AG04450 (cell line): Measurements from ENCODE around the gene JHY. TPM values are rescaled to one million over a fixed set of nuclear protein-coding genes. Genes with fewer than 3 reads are reported as not detected.
A peak's percentile ranks its signal among the peaks of the same experiment; 100 is the strongest.

ENCODE experiments used
- CTCF ChIA-PET: fragments of 300-600, 350-600 bp; formaldehyde crosslinking; extraction: SDS; loops from one replicate; lab custom pipeline; 2022; ENCODE audit warnings: antibody characterized with exemption, inconsistent platforms; lab: Charles Lee
- POLR2A ChIA-PET: fragments of 350-600 bp; formaldehyde crosslinking; extraction: SDS; loops from one replicate; lab custom pipeline; 2021; ENCODE audit warnings: antibody characterized with exemption, inconsistent platforms; lab: Yijun Ruan, JAX
- DNase-seq: peaks from one replicate; pipeline ENCODE4 v3.0.0-alpha.2; 2011; ENCODE audit warnings: low read depth, low spot score
- H3K27ac ChIP-seq: one replicate; pipeline ENCODE4 v1.5.1; 2012; ENCODE audit warnings: low read depth, low read length, control low read depth
- H3K27me3 ChIP-seq: one replicate; pipeline ENCODE4 v1.6.0; 2012; ENCODE audit warnings: low read length; ENCODE audit not compliant: control insufficient read depth, insufficient read depth
- H3K4me3 ChIP-seq: 2 replicates; pipeline ENCODE4 v1.5.1; 2011; ENCODE audit warnings: mild to moderate bottlenecking, low read depth, low read length, control low read depth
- H3K9me3 ChIP-seq: 2 replicates; pipeline ENCODE4 v1.5.1; 2012; ENCODE audit warnings: low read length; ENCODE audit not compliant: control insufficient read depth, insufficient read depth
- polyA plus RNA-seq: library from polyadenylated mRNA; depleted of rRNA; stranded (reverse); fragments of >200 nt; gene quantifications from 2 replicates; pipeline ENCODE4 v1.2.3, GENCODE V29; 2011
- TF ChIP-seq, protein P1 (sequence below): IDR thresholded peaks from 2 replicates; pipeline ENCODE4 v1.5.1; 2011; ENCODE audit warnings: low read depth, low read length, control low read depth, inconsistent platforms

JHY gene
- polyA plus RNA-seq, 1 experiment: 1.4 TPM

DNA sequence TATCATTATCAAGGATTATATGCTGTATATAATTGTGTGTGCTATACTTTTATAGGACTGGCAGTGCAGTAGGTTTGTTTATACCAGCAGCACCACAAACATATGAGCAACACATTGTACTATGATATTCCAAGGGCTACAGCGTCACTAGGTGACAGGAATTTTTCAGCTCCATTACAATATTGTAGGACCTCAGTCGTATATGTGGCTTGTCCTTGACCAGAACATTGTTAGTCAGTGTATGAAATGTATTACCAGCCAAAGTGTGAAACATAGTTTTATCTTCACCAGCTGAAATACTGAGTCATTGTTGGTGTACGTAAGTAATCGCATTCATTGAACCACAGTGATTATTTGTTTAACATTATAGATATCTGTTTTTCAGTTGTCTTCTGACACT is 20.4 kb downstream of the JHY start:
- H3K9me3 ChIP-seq: no peaks in the 10 kb centered on the region
- POLR2A ChIA-PET: no interaction called here
- H3K27ac ChIP-seq: no peak overlapping the region
- H3K27me3 ChIP-seq: no peaks in the 10 kb centered on the region
- CTCF ChIA-PET: interaction anchor here (2.2 kb wide), 1 partner anchor 120 kb away, joined by 14 read pairs; no protein-coding TSS in a partner anchor
- TF ChIP-seq, protein P1, sequence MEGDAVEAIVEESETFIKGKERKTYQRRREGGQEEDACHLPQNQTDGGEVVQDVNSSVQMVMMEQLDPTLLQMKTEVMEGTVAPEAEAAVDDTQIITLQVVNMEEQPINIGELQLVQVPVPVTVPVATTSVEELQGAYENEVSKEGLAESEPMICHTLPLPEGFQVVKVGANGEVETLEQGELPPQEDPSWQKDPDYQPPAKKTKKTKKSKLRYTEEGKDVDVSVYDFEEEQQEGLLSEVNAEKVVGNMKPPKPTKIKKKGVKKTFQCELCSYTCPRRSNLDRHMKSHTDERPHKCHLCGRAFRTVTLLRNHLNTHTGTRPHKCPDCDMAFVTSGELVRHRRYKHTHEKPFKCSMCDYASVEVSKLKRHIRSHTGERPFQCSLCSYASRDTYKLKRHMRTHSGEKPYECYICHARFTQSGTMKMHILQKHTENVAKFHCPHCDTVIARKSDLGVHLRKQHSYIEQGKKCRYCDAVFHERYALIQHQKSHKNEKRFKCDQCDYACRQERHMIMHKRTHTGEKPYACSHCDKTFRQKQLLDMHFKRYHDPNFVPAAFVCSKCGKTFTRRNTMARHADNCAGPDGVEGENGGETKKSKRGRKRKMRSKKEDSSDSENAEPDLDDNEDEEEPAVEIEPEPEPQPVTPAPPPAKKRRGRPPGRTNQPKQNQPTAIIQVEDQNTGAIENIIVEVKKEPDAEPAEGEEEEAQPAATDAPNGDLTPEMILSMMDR: no peak
- H3K4me3 ChIP-seq: no peak overlapping the region
- DNase-seq: no peak

DNA sequence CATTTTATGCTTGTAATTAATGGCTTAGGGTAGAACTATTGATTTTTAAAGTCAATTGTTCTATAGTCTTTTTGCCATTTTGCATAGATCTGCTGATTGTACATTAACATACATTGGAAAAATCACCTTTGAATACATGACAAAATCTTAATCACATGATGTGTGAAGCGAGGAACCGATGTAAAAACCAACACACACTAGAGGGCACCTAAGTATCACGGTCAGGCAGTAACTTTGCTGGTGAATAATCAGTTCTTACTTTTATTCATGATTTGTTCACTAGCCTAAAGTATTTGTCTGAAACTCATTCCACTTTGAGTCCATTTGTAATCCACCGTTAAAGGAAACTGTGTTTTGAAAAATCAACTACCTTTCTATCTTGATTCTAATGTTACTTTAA is 28.2 kb downstream of the JHY start:
- Histone ChIP-seq H3K27ac (no peak overlapping the region), H3K27me3 (peaks cover 7% of the 10 kb centered on the region), H3K4me3 (no peak overlapping the region), H3K9me3 (no peaks in the 10 kb centered on the region)
- ChIA-PET POLR2A (no interaction called here), CTCF (interaction anchor here (2.9 kb wide), 1 partner anchor 112 kb away, joined by 6 read pairs; no protein-coding TSS in a partner anchor)
- no peak for DNase-seq
- TF ChIP-seq, protein P1: peak; percentile 36

DNA sequence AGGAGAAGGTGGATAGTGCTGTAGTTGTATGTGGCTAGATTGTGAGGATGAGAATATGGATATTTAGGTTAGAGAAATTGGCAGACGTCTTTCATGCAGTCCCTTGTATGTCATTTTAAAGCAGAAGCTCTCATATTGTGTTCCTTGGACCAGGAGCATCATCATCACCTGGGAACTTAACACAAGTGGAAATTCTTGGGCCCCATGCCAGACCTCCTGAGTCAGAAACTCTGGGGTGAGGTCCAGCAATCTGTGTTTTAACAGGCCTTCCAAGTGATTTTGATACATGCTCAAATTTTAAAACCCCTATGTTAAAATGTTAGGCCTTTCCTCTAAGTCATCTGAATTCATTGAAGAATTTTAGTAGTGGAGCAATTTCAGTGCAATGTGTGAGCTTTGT is 34.8 kb downstream of the JHY start:
- ChIA-PET CTCF (no interaction called here), POLR2A (no interaction called here)
- H3K27me3 ChIP-seq: peaks cover 7% of the 10 kb centered on the region
- no peak overlapping the region for H3K4me3 ChIP-seq
- H3K9me3 ChIP-seq: no peaks in the 10 kb centered on the region
- H3K27ac ChIP-seq: no peak overlapping the region
- TF ChIP-seq, protein P1: no peak
- DNase-seq: no peak

DNA sequence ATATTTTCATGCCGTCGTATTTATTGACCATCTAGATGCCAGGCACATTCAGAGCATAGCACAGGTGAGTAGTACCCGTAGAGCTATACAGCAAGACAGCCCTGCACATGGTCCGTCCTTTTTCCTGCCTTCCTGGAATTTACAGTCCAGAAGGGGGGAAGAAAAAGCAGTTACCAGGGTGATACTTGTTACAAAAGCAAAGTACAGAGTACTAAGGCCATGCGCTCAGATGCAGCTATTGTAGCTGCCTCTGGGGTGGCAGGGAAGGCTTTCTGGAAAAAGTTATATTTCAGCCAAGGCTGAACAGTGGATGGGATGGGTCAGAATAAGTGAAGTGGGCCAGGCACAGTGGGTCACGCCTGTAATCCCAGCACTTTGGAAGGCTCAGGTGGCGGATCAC is 36.2 kb downstream of the JHY start:
- POLR2A ChIA-PET: no interaction called here

DNA sequence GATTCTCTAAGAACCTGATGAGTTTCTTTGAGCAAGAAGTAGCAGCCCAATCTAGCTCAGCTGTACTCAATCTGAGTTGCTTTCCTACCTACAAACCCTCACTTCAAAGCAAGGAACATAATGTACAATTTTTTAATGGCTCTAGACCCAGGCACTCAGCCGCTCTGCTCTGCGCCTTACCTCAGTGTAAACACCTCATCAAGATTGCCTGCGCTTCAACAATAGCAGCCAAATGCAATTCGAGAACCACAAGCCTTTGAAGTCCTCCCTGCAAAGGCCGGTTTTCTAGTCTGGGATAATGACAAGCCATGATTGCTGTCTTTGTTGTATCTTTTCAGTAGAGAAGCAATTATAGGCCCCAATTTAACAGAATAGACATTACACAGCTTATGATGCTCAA is 38.0 kb downstream of the JHY start:
- TF ChIP-seq, protein P1: no peak
- Histone ChIP-seq H3K27ac (no peak overlapping the region), H3K27me3 (peaks cover 4% of the 10 kb centered on the region), H3K4me3 (no peak overlapping the region), H3K9me3 (no peaks in the 10 kb centered on the region)
- POLR2A ChIA-PET: no interaction called here
- no peak for DNase-seq
- CTCF ChIA-PET: interaction anchor here (0.7 to 2.0 kb wide), 3 partner anchors 102 to 342 kb away, joined by 3 to 5 read pairs (median 4); no protein-coding TSS in a partner anchor

More for the DNA sequence above, 36.2 kb downstream of the JHY start:
- peaks cover 6% of the 10 kb centered on the region for H3K27me3 ChIP-seq
- H3K27ac ChIP-seq: no peak overlapping the region
- no peak for DNase-seq
- TF ChIP-seq, protein P1: no peak
- CTCF ChIA-PET: no interaction called here
- no peak overlapping the region for H3K4me3 ChIP-seq
- H3K9me3 ChIP-seq: no peaks in the 10 kb centered on the region
